C4-2B (cell line): ENCODE measurements around the gene APPBP2.

Experiments
- CTCF ChIP-seq: fragments of 450-650 bp; conservative IDR thresholded peaks from 2 replicates; pipeline ENCODE4 v1.5.1; 2017; ENCODE audit warnings: mild to moderate bottlenecking
- ZFX ChIP-seq: fragments of 450-650 bp; IDR thresholded peaks from 2 replicates; pipeline ENCODE4 v1.6.1; 2017

GRCh38 chr17:60525328-60525684 lies 736 bp downstream of the APPBP2 start:
- TF ChIP-seq CTCF, result no peak
- no peak for TF ChIP-seq ZFX
